Neural cell (in vitro differentiated cells): ENCODE measurements around the gene WASF1.

Experiments used
- CTCF ChIP-seq: fragments of 450-650 bp; IDR thresholded peaks from 2 replicates; pipeline ENCODE4 v1.5.1; 2014; ENCODE audit warnings: antibody characterized with exemption, mild to moderate bottlenecking, moderate library complexity; ENCODE audit not compliant: poor library complexity, severe bottlenecking
- EZH2 ChIP-seq: fragments of 200-600, 300-800 bp; shearing (Covaris generic), sonication (generic); IDR thresholded peaks from 2 replicates; pipeline ENCODE4 v1.6.1; 2014; ENCODE audit warnings: antibody characterized with exemption, low read length, borderline replicate concordance, mild to moderate bottlenecking; ENCODE audit not compliant: insufficient read depth, poor library complexity, severe bottlenecking
- POLR2AphosphoS5 ChIP-seq: IDR thresholded peaks from 2 replicates; pipeline ENCODE4 v1.6.1; 2012
- REST ChIP-seq: IDR thresholded peaks from 2 replicates; pipeline ENCODE4 v1.6.1; 2012; ENCODE audit warnings: borderline replicate concordance
- TAF1 ChIP-seq: IDR thresholded peaks from 2 replicates; pipeline ENCODE4 v1.6.1; 2012; ENCODE audit warnings: low read depth

GRCh38 chr6:110130362-110130761, 49.1 kb downstream of the WASF1 start:
- TF ChIP-seq REST (no peak), EZH2 (no peak), POLR2AphosphoS5 (no peak), CTCF (no peak), TAF1 (no peak)
